Fibroblast of villous mesenchyme (primary cell): ENCODE data around the gene GSS. TPM values are rescaled to one million over a fixed set of nuclear protein-coding genes. Genes with fewer than 3 reads are reported as not detected.

ENCODE experiments used
- DNase-seq: peaks from one replicate; pipeline ENCODE4 v3.0.0-alpha.2; 2010; ENCODE audit warnings: low read depth
- H3K4me3 ChIP-seq: 2 replicates; pipeline ENCODE4 v1.5.1; 2011; ENCODE audit warnings: low read depth, mild to moderate bottlenecking, low read length
- total RNA-seq: library from RNA; depleted of rRNA; stranded (reverse); fragments of >200 nt; gene quantifications from 2 replicates; pipeline ENCODE4 v1.2.3, GENCODE V29; 2012
- TF ChIP-seq, protein P1 (sequence below): IDR thresholded peaks from 2 replicates; pipeline ENCODE4 v1.5.1; 2012; ENCODE audit warnings: low read depth, mild to moderate bottlenecking, low read length; ENCODE audit not compliant: insufficient read depth

The GSS gene
- total RNA-seq, 1 donor: 71.2 TPM

- TF ChIP-seq, protein P1, sequence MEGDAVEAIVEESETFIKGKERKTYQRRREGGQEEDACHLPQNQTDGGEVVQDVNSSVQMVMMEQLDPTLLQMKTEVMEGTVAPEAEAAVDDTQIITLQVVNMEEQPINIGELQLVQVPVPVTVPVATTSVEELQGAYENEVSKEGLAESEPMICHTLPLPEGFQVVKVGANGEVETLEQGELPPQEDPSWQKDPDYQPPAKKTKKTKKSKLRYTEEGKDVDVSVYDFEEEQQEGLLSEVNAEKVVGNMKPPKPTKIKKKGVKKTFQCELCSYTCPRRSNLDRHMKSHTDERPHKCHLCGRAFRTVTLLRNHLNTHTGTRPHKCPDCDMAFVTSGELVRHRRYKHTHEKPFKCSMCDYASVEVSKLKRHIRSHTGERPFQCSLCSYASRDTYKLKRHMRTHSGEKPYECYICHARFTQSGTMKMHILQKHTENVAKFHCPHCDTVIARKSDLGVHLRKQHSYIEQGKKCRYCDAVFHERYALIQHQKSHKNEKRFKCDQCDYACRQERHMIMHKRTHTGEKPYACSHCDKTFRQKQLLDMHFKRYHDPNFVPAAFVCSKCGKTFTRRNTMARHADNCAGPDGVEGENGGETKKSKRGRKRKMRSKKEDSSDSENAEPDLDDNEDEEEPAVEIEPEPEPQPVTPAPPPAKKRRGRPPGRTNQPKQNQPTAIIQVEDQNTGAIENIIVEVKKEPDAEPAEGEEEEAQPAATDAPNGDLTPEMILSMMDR: no peak
- H3K4me3 ChIP-seq: no peak overlapping the region
- peak; percentile 12 for DNase-seq
These were observed 15.5 kb downstream of the GSS start for GRCh38 chr20:34940081-34940481.

- DNase-seq: no peak
- H3K4me3 ChIP-seq: no peak overlapping the region
- TF ChIP-seq, protein P1: no peak
These were observed 17.0 kb downstream of the GSS start for GRCh38 chr20:34938466-34939163.

DNA sequence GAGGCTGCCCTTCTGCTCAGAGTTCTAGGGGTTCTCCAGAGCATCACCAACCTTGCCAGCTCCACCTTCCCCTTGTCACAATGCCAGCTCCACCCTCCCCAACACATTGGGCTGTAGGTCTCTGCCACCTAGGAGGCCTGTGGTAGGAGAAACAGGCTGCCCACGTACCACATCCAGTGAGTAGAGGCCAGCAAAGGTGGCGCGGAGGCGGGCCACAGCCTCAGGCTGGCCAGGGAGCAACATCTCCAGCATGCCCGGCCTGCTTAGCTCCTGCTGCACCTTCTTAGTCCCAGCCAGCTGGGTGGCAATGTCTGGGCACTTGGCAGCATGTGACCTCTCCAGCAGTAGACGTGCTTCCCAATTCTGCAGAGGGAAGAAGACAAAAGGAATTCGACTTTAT is 23.8 kb downstream of the GSS start:
- DNase-seq: no peak
- H3K4me3 ChIP-seq: no peak overlapping the region
- TF ChIP-seq, protein P1: no peak

GRCh38 chr20:34928411-34928810 is 27.2 kb downstream of the GSS start:
- DNase-seq: no peak
- H3K4me3 ChIP-seq: no peak overlapping the region
- TF ChIP-seq, protein P1: no peak

GRCh38 chr20:34927736-34928135 is 27.9 kb downstream of the GSS start:
- TF ChIP-seq, protein P1: no peak
- peak; percentile 36 for DNase-seq
- H3K4me3 ChIP-seq: no peak overlapping the region

DNA sequence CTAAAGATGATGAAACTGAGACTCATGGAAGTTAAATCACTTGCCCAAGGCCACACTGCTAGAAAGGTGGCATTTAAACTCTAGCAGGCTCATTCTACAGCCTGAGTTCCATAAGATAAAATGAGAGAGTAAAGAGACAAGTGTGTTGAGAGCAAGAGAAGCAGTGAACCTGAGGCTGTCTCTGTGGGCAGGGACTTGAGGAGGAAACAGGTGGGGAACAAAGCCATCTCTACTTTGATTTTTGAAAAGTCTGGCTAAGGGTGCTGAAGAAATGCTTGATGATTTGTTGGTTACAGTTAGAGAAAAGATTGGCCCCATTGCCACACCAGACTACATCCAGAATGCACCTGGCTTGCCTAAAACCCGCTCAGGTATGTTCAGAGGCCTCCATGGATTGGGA is 29.0 kb downstream of the GSS start:
- TF ChIP-seq, protein P1: no peak
- DNase-seq: no peak
- H3K4me3 ChIP-seq: no peak overlapping the region

GRCh38 chr20:34925981-34926380 is 29.6 kb downstream of the GSS start:
- no peak for DNase-seq
- no peak overlapping the region for H3K4me3 ChIP-seq
- TF ChIP-seq, protein P1: no peak
